NB4 (cell line): ENCODE results near the gene PRDX5.

ENCODE experiments used
- CTCF ChIP-seq: IDR thresholded peaks from one replicate; pipeline ENCODE4 v1.5.1; 2012; ENCODE audit warnings: low read depth, low read length
- MAX ChIP-seq: IDR thresholded peaks from 2 replicates; pipeline ENCODE4 v1.6.1; 2011; ENCODE audit warnings: low read depth, low read length
- MYC ChIP-seq: IDR thresholded peaks from 2 replicates; pipeline ENCODE4 v1.6.1; 2011; ENCODE audit warnings: low read depth, low read length
- POLR2A ChIP-seq: IDR thresholded peaks from 2 replicates; pipeline ENCODE4 v1.6.1; 2011; ENCODE audit warnings: mild to moderate bottlenecking; ENCODE audit not compliant: insufficient read length; ENCODE audit errors: extremely low read depth

GRCh38 chr11:64367931-64368672 lies 50.2 kb downstream of the PRDX5 start:
- TF ChIP-seq CTCF (no peak), POLR2A (no peak), MYC (no peak), MAX (no peak)
